OCI-LY7 (cell line): Measurements from ENCODE around the gene LRP8.

Source experiments
- CTCF ChIP-seq: fragments of 200-600 bp; sonication (generic); conservative IDR thresholded peaks from 2 replicates; pipeline ENCODE4 v1.5.1; 2014; ENCODE audit warnings: mild to moderate bottlenecking, antibody characterized with exemption, low read length, moderate library complexity, mixed read lengths
- EZH2phosphoT487 ChIP-seq: fragments of 200-600 bp; sonication (generic); IDR thresholded peaks from 2 replicates; pipeline ENCODE4 v1.6.1; 2018; ENCODE audit warnings: low read depth, borderline replicate concordance, mild to moderate bottlenecking, mixed run types, antibody characterized with exemption, low read length, moderate library complexity, mixed read lengths

- TF ChIP-seq CTCF: no peak
- no peak for TF ChIP-seq EZH2phosphoT487
Observed at GRCh38 chr1:53365437-53366063, 37.7 kb upstream of the LRP8 start.
